HCT116 (cell line): ENCODE measurements around the gene HES1. TPM values are rescaled to one million over a fixed set of nuclear protein-coding genes. Genes with fewer than 3 reads are reported as not detected.
A peak's percentile ranks its signal among the peaks of the same experiment; 100 is the strongest.

Experiments used
- ATAC-seq: fragments of 200-7000 bp; cut with Tn5 transposase; 2 replicates; pipeline ENCODE4 v1.9.1; 2020; ENCODE audit warnings: mild to moderate bottlenecking, moderate library complexity
- BruUV-seq: library from RNA; stranded (reverse); fragments of 400-500 nt; replicated peaks from 2 replicates; lab custom pipeline; 2021; lab: Mats Ljungman, UMichigan
- CTCF ChIA-PET: fragments of 300-600 bp; sonication (Branson Sonifier 250); formaldehyde crosslinking; loops from one replicate; lab custom pipeline; 2021; ENCODE audit warnings: antibody characterized with exemption; lab: Charles Lee
- POLR2A ChIA-PET: fragments of 300-600, 350-600 bp; sonication (Branson Sonifier 250); formaldehyde crosslinking; loops from one replicate; lab custom pipeline; 2021; ENCODE audit warnings: antibody characterized with exemption; lab: Charles Lee
- RAD21 ChIA-PET, 2 experiments: fragments of 300-600 bp; sonication (Branson Sonifier 250); formaldehyde crosslinking; loops; one replicate each; lab custom pipeline; 2023; ENCODE audit warnings: low total read pairs in 2 of 2; ENCODE audit not compliant: uncharacterized antibody in 2 of 2, unreplicated experiment in 2 of 2, low non-redundant PET in 1 of 2; lab: Charles Lee
- DNase-seq: peaks from one replicate; pipeline ENCODE4 v3.0.0-alpha.2; 2010; ENCODE audit warnings: low read depth, low spot score
- H2AFZ ChIP-seq: fragments of 200-600 bp; shearing (Covaris generic), sonication (generic); 2 replicates; pipeline ENCODE4 v1.6.1; 2017; ENCODE audit warnings: low read depth, mixed run types, mixed read lengths, antibody characterized with exemption, low read length; ENCODE audit not compliant: poor library complexity, severe bottlenecking
- H3K27ac ChIP-seq: 2 replicates; pipeline ENCODE4 v1.5.1; 2012; ENCODE audit warnings: low read depth, low read length
- H3K27me3 ChIP-seq: fragments of 200-600 bp; sonication (generic); 2 replicates; pipeline ENCODE4 v1.6.1; 2016; ENCODE audit warnings: mixed run types, low read length, mixed read lengths; ENCODE audit not compliant: insufficient read depth
- H3K36me3 ChIP-seq, 2 experiments: fragments of 200-500 bp in 1 of 2; fragments of 200-600 bp in 1 of 2; sonication (Bioruptor generic) in 1 of 2; sonication (generic) in 1 of 2; 2 replicates each; pipeline versions ENCODE4 v1.5.1 to v1.6.1; 2014 to 2016; ENCODE audit warnings: low read length in 2 of 2, inconsistent platforms in 1 of 2, mixed read lengths in 1 of 2, mixed run types in 1 of 2; ENCODE audit not compliant: insufficient read depth in 2 of 2, control insufficient read depth in 1 of 2
- H3K4me1 ChIP-seq, 2 experiments: fragments of 200-600 bp in 1 of 2; sonication (generic) in 1 of 2; 2 replicates each; pipeline versions ENCODE4 v1.5.1 to v1.6.1; 2012 to 2017; ENCODE audit warnings: low read length in 2 of 2, inconsistent platforms in 1 of 2, mild to moderate bottlenecking in 1 of 2, mixed read lengths in 1 of 2, mixed run types in 1 of 2, moderate library complexity in 1 of 2; ENCODE audit not compliant: insufficient read depth in 2 of 2, control insufficient read depth in 1 of 2
- H3K4me2 ChIP-seq: fragments of 200-600 bp; sonication (generic); 2 replicates; pipeline ENCODE4 v1.6.1; 2017; ENCODE audit warnings: mixed run types, low read length, mixed read lengths
- H3K4me3 ChIP-seq, 2 experiments: fragments of 200-600 bp in 1 of 2; sonication (generic) in 1 of 2; replicated peaks in 1 of 2; 2 replicates each; pipeline ENCODE4 v1.5.1; 2011 to 2016; ENCODE audit warnings: low read length in 2 of 2, control low read depth in 1 of 2, low read depth in 1 of 2, mild to moderate bottlenecking in 1 of 2, mixed read lengths in 1 of 2, mixed run types in 1 of 2
- H3K79me2 ChIP-seq: fragments of 200-600 bp; sonication (generic); 2 replicates; pipeline ENCODE4 v1.6.1; 2017; ENCODE audit warnings: mild to moderate bottlenecking, mixed run types, low read length, moderate library complexity, mixed read lengths; ENCODE audit not compliant: insufficient read depth
- H3K9ac ChIP-seq: fragments of 200-600 bp; sonication (generic); 2 replicates; pipeline ENCODE4 v1.6.1; 2016; ENCODE audit warnings: low read length, mixed read lengths
- H3K9me2 ChIP-seq: fragments of 200-600 bp; sonication (generic), shearing (Covaris generic); 2 replicates; pipeline ENCODE4 v1.6.1; 2017; ENCODE audit warnings: mixed run types, mild to moderate bottlenecking, moderate library complexity; ENCODE audit not compliant: insufficient read depth
- H3K9me3 ChIP-seq, 2 experiments: fragments of 200-500 bp in 1 of 2; fragments of 200-600 bp in 1 of 2; sonication (Bioruptor generic) in 1 of 2; sonication (generic) in 1 of 2; 2 replicates each; pipeline ENCODE4 v1.6.1; 2014 to 2017; ENCODE audit warnings: low read length in 2 of 2, mixed read lengths in 2 of 2, inconsistent platforms in 1 of 2, low read depth in 1 of 2, mild to moderate bottlenecking in 1 of 2, mixed run types in 1 of 2, moderate library complexity in 1 of 2; ENCODE audit not compliant: control insufficient read depth in 1 of 2, insufficient read depth in 1 of 2
- H4K20me1 ChIP-seq: fragments of 200-600 bp; sonication (generic), shearing (Covaris generic); 2 replicates; pipeline ENCODE4 v1.6.1; 2017; ENCODE audit warnings: mixed run types, mild to moderate bottlenecking, moderate library complexity; ENCODE audit not compliant: insufficient read depth
- CBX3 ChIP-seq: IDR thresholded peaks from 2 replicates; pipeline ENCODE4 v1.6.1; 2012; ENCODE audit warnings: low read depth
- CEBPB ChIP-seq: IDR thresholded peaks from 2 replicates; pipeline ENCODE4 v1.6.1; 2012; ENCODE audit warnings: low read depth
- FOSL1 ChIP-seq: IDR thresholded peaks from 2 replicates; pipeline ENCODE4 v1.6.1; 2012; ENCODE audit warnings: low read depth
- JUND ChIP-seq: IDR thresholded peaks from 2 replicates; pipeline ENCODE4 v1.6.1; 2012
- RAD21 ChIP-seq: IDR thresholded peaks from 2 replicates; pipeline ENCODE4 v1.6.1; 2012; ENCODE audit warnings: low read depth, mild to moderate bottlenecking
- REST ChIP-seq: IDR thresholded peaks from 2 replicates; pipeline ENCODE4 v1.6.1; 2012; ENCODE audit warnings: low read depth
- SIN3A ChIP-seq: IDR thresholded peaks from 2 replicates; pipeline ENCODE4 v1.6.1; 2012; ENCODE audit warnings: low read depth
- SP1 ChIP-seq: IDR thresholded peaks from 2 replicates; pipeline ENCODE4 v1.6.1; 2012; ENCODE audit warnings: low read depth
- SRF ChIP-seq: IDR thresholded peaks from 2 replicates; pipeline ENCODE4 v1.6.1; 2012; ENCODE audit warnings: low read depth
- YY1 ChIP-seq: IDR thresholded peaks from 2 replicates; pipeline ENCODE4 v1.6.1; 2011; ENCODE audit warnings: low read length, low read depth, moderate library complexity, mild to moderate bottlenecking; ENCODE audit not compliant: insufficient replicate concordance; ENCODE audit errors: extremely low read depth
- ZFX ChIP-seq: fragments of 450-650 bp; IDR thresholded peaks from 2 replicates; pipeline ENCODE4 v1.6.1; 2017
- ZNF274 ChIP-seq: fragments of 200-500 bp; sonication (Bioruptor generic); IDR thresholded peaks from 2 replicates; pipeline ENCODE4 v1.6.1; 2014; ENCODE audit warnings: mild to moderate bottlenecking, low read depth, low read length, inconsistent platforms
- intact Hi-C: fragments of 100-400 bp; cut with micrococcal nuclease; formaldehyde crosslinking; loops from 2 replicates; pipeline ENCODE4 v1.10.0; 2022
- total RNA-seq: library from RNA; stranded (reverse); gene quantifications from one replicate; pipeline ENCODE4 v1.2.1, GENCODE V29; 2021; ENCODE audit not compliant: unreplicated experiment

The HES1 gene
- total RNA-seq, 1 experiment from 2014 or later: 32.9 TPM

- DNase-seq: no peak
- intact Hi-C loops: no loop called here
- POLR2A ChIA-PET: no interaction called here
- TF ChIP-seq JUND: peak; percentile 78
- no peak for TF ChIP-seq RAD21
- no peak for TF ChIP-seq CEBPB
- TF ChIP-seq REST: no peak
- no peak for TF ChIP-seq ZFX
- no peak for TF ChIP-seq CBX3
- peak; percentile 92 for TF ChIP-seq FOSL1
- TF ChIP-seq YY1: no peak
- TF ChIP-seq ZNF274: no peak
- TF ChIP-seq SIN3A: no peak
- TF ChIP-seq SRF: no peak
- peak; percentile 64 for TF ChIP-seq SP1
- H3K79me2 ChIP-seq: no peaks in the 10 kb centered on the region
- peaks cover 16% of the 10 kb centered on the region; the same call in 1 of the 2 replicates for H3K27me3 ChIP-seq
- H3K4me1 ChIP-seq: peaks cover 13 to 17% of the 10 kb centered on the region in 2 experiments
- RAD21 ChIA-PET: no interaction called here
- CTCF ChIA-PET: no interaction called here
- H3K27ac ChIP-seq: no peak overlapping the region
- H3K4me3 ChIP-seq: peak overlapping the region in 1 of 2 experiments; percentile 5; a peak in 1 of 4 replicates
- peak overlapping the region; percentile 58 for H3K4me2 ChIP-seq
- H3K9ac ChIP-seq: 0 out of 2 replicates have a peak overlapping the region, but pooled peaks have one; percentile 10
- peak overlapping the region; percentile 60 for H2AFZ ChIP-seq
- no peaks in the 10 kb centered on the region for H4K20me1 ChIP-seq
- H3K9me2 ChIP-seq: no peaks in the 10 kb centered on the region
- peak; percentile 78 for ATAC-seq
- no TSS peak for BruUV-seq
- H3K9me3 ChIP-seq: no peaks in the 10 kb centered on the region
- H3K36me3 ChIP-seq: no peaks in the 10 kb centered on the region
Observed at GRCh38 chr3:194121891-194122631, 13.9 kb upstream of the HES1 start.
